H1 (cell line): ENCODE data around the gene PCDHB15. TPM values are rescaled to one million over a fixed set of nuclear protein-coding genes. Genes with fewer than 3 reads are reported as not detected.

Experiments
- CTCF ChIA-PET: fragments of 300-600 bp; sonication (Branson Sonifier 250); formaldehyde crosslinking; loops from one replicate; lab custom pipeline; 2021; ENCODE audit not compliant: partially characterized antibody; lab: Charles Lee
- POLR2A ChIA-PET: fragments of 300-600 bp; sonication (Branson Sonifier 250); formaldehyde crosslinking; loops from one replicate; lab custom pipeline; 2021; ENCODE audit warnings: inconsistent platforms; ENCODE audit not compliant: partially characterized antibody; lab: Charles Lee
- DNase-seq, 2 experiments: peaks; one replicate each; pipeline versions ENCODE4 v3.0.0 to v3.0.0-alpha.2; 2010 to 2022; ENCODE audit warnings: low spot score in 2 of 2, low read depth in 1 of 2, mixed read lengths in 1 of 2
- FAIRE-seq: peaks from 2 replicates; lab custom pipeline; 2011; peaks lifted over from hg19 to GRCh38; lab: Jason Lieb, UNC
- H2AFZ ChIP-seq: 2 replicates; pipeline ENCODE4 v1.8.1; 2012; ENCODE audit warnings: low read length, inconsistent platforms
- H2AK5ac ChIP-seq: 2 replicates; pipeline ENCODE4 v1.6.1; 2013; ENCODE audit warnings: low read depth, low read length
- H2BK120ac ChIP-seq: replicated peaks from 2 replicates; pipeline ENCODE3; 2013; ENCODE audit warnings: low read depth, low read length, inconsistent platforms
- H2BK12ac ChIP-seq: 2 replicates; pipeline ENCODE4 v1.6.1; 2013; ENCODE audit warnings: low read depth, low read length
- H2BK15ac ChIP-seq: 2 replicates; pipeline ENCODE4 v1.6.1; 2013; ENCODE audit warnings: low read length
- H2BK20ac ChIP-seq: 2 replicates; pipeline ENCODE4 v1.6.1; 2013; ENCODE audit warnings: low read length
- H2BK5ac ChIP-seq: 2 replicates; pipeline ENCODE4 v1.6.1; 2013; ENCODE audit warnings: low read depth, low read length
- H3K14ac ChIP-seq: 2 replicates; pipeline ENCODE4 v1.6.1; 2013; ENCODE audit warnings: inconsistent platforms; ENCODE audit not compliant: insufficient read length
- H3K18ac ChIP-seq: 2 replicates; pipeline ENCODE4 v1.6.1; 2013; ENCODE audit warnings: low read length; ENCODE audit errors: extremely low read depth
- H3K23ac ChIP-seq: 2 replicates; pipeline ENCODE4 v1.6.1; 2013; ENCODE audit warnings: inconsistent platforms; ENCODE audit not compliant: insufficient read length
- H3K23me2 ChIP-seq: 2 replicates; pipeline ENCODE4 v1.6.1; 2013; ENCODE audit warnings: low read depth, low read length
- H3K27ac ChIP-seq: 2 replicates; pipeline ENCODE4 v1.6.1; 2011; ENCODE audit warnings: low read depth, low read length, inconsistent platforms
- H3K27me3 ChIP-seq, 4 experiments: replicated peaks in 1 of 4; 1 replicate in 1 of 4; 2 replicates in 3 of 4; pipeline versions ENCODE4 v1.6.1 to v1.8.1; 2011 to 2013; ENCODE audit warnings: low read length in 3 of 4, mild to moderate bottlenecking in 3 of 4, inconsistent platforms in 2 of 4, mixed read lengths in 2 of 4, moderate library complexity in 1 of 4; ENCODE audit not compliant: control insufficient read depth in 3 of 4, insufficient read depth in 3 of 4; ENCODE audit errors: extremely low read depth in 1 of 4
- H3K36me3 ChIP-seq, 4 experiments: 2 replicates each; pipeline versions ENCODE4 v1.6.1 to v1.8.1; 2011 to 2013; ENCODE audit warnings: mild to moderate bottlenecking in 4 of 4, low read length in 3 of 4, moderate library complexity in 2 of 4, control low read depth in 1 of 4, inconsistent platforms in 1 of 4; ENCODE audit not compliant: insufficient read depth in 4 of 4, control insufficient read depth in 2 of 4
- H3K4ac ChIP-seq: replicated peaks from 2 replicates; pipeline ENCODE3; 2013; ENCODE audit warnings: low read length, low read depth, mixed read lengths, inconsistent platforms; ENCODE audit not compliant: insufficient read length
- H3K4me1 ChIP-seq, 4 experiments: replicated peaks in 1 of 4; 1 replicate in 1 of 4; 2 replicates in 3 of 4; pipeline versions ENCODE4 v1.6.1 to v1.8.1; 2011 to 2013; ENCODE audit warnings: low read length in 3 of 4, inconsistent platforms in 2 of 4, mixed read lengths in 1 of 4; ENCODE audit not compliant: insufficient read depth in 4 of 4, control insufficient read depth in 3 of 4
- H3K4me2 ChIP-seq, 2 experiments: 2 replicates each; pipeline versions ENCODE4 v1.6.1 to v1.8.1; 2011 to 2013; ENCODE audit warnings: low read depth in 2 of 2, low read length in 2 of 2, control low read depth in 1 of 2, inconsistent platforms in 1 of 2, mild to moderate bottlenecking in 1 of 2; ENCODE audit not compliant: insufficient read depth in 1 of 2
- H3K4me3 ChIP-seq, 4 experiments: fragments of 200-600, 300-600 bp in 1 of 4; sonication (generic), shearing (Covaris generic), sonication (Bioruptor Twin) in 1 of 4; 2 replicates each; pipeline versions ENCODE4 v1.5.1 to v1.8.1; 2011 to 2016; ENCODE audit warnings: low read length in 4 of 4, low read depth in 3 of 4, control low read depth in 2 of 4, inconsistent platforms in 2 of 4, mild to moderate bottlenecking in 2 of 4, mixed read lengths in 1 of 4, moderate library complexity in 1 of 4; ENCODE audit not compliant: insufficient read depth in 2 of 4; ENCODE audit errors: extremely low read depth in 1 of 4
- H3K56ac ChIP-seq: replicated peaks from 2 replicates; pipeline ENCODE3; 2013; ENCODE audit warnings: low read depth, mild to moderate bottlenecking, mixed read lengths, low read length, inconsistent platforms; ENCODE audit not compliant: insufficient read length
- H3K79me1 ChIP-seq: 2 replicates; pipeline ENCODE4 v1.6.1; 2013; ENCODE audit warnings: low read depth, low read length, control low read depth
- H3K79me2 ChIP-seq, 2 experiments: 2 replicates each; pipeline versions ENCODE4 v1.6.1 to v1.8.1; 2012 to 2013; ENCODE audit warnings: low read length in 2 of 2, mild to moderate bottlenecking in 2 of 2, inconsistent platforms in 1 of 2; ENCODE audit not compliant: insufficient read depth in 2 of 2, control insufficient read depth in 1 of 2
- H3K9ac ChIP-seq, 4 experiments: replicated peaks in 1 of 4; 1 replicate in 1 of 4; 2 replicates in 3 of 4; pipeline versions ENCODE4 v1.6.1 to v1.8.1; 2011 to 2013; ENCODE audit warnings: low read depth in 3 of 4, low read length in 3 of 4, control low read depth in 2 of 4, mild to moderate bottlenecking in 2 of 4, moderate library complexity in 2 of 4, inconsistent platforms in 1 of 4; ENCODE audit errors: extremely low read depth in 1 of 4
- H3K9me3 ChIP-seq, 2 experiments: 2 replicates each; pipeline versions ENCODE4 v1.6.1 to v1.8.1; 2012 to 2013; ENCODE audit warnings: mild to moderate bottlenecking in 2 of 2, moderate library complexity in 2 of 2, control low read depth in 1 of 2, inconsistent platforms in 1 of 2, low read depth in 1 of 2, low read length in 1 of 2, mixed read lengths in 1 of 2; ENCODE audit not compliant: insufficient read depth in 2 of 2
- H4K20me1 ChIP-seq, 2 experiments: replicated peaks in 1 of 2; 2 replicates each; pipeline versions ENCODE3 to v1.8.1; 2011 to 2013; ENCODE audit warnings: inconsistent platforms in 2 of 2, low read length in 2 of 2, mild to moderate bottlenecking in 1 of 2; ENCODE audit not compliant: insufficient read depth in 2 of 2, control insufficient read depth in 1 of 2
- H4K5ac ChIP-seq: 2 replicates; pipeline ENCODE4 v1.6.1; 2013; ENCODE audit warnings: low read length, low read depth, mixed read lengths, inconsistent platforms; ENCODE audit not compliant: insufficient read length
- H4K8ac ChIP-seq: 2 replicates; pipeline ENCODE4 v1.8.0; 2013; ENCODE audit warnings: mild to moderate bottlenecking, moderate library complexity, low read length, inconsistent platforms; ENCODE audit not compliant: insufficient read depth; ENCODE audit errors: extremely low read depth
- H4K91ac ChIP-seq: replicated peaks from 2 replicates; pipeline ENCODE3; 2013; ENCODE audit warnings: low read length, mixed read lengths, inconsistent platforms; ENCODE audit not compliant: insufficient read length
- CBX5 ChIP-seq: fragments of 300-800, 300-1000 bp; sonication (generic); IDR thresholded peaks from 2 replicates; pipeline ENCODE4 v1.7.1; 2016; ENCODE audit warnings: antibody characterized with exemption, low read length, low read depth
- CREB1 ChIP-seq: IDR thresholded peaks from 2 replicates; pipeline ENCODE4 v1.6.1; 2012; ENCODE audit warnings: inconsistent platforms
- JUN ChIP-seq: IDR thresholded peaks from 2 replicates; pipeline ENCODE4 v1.6.1; 2011; ENCODE audit warnings: low read depth, mild to moderate bottlenecking, improper control_type of control experiment, low read length
- TAF7 ChIP-seq: optimal IDR thresholded peaks from 2 replicates; pipeline ENCODE3; 2011; ENCODE audit warnings: low read depth, mild to moderate bottlenecking, inconsistent platforms, low read length, moderate library complexity, borderline replicate concordance
- ZNF274 ChIP-seq: IDR thresholded peaks from 2 replicates; pipeline ENCODE4 v1.7.0; 2012; ENCODE audit warnings: low read length, borderline replicate concordance; ENCODE audit errors: extremely low read depth
- polyA plus RNA-seq, 7 experiments: library from polyadenylated mRNA; depleted of rRNA in 3 of 7; stranded (reverse) in 5 of 7; unstranded in 2 of 7; fragments of >200 nt in 5 of 7; fragments of 200-250 nt in 2 of 7; gene quantifications; 1 replicate in 5 of 7; 2 replicates in 1 of 7; 4 replicates in 1 of 7; pipeline versions ENCODE4 v1.2.1 to v1.2.3, GENCODE V29; 2011 to 2013; ENCODE audit warnings: missing spikeins in 2 of 7, mixed read lengths in 2 of 7
- total RNA-seq: library from RNA; stranded (reverse); fragmentation: NEBNext Ultra II Directional; extraction: Animal tissue kit (Norgen Biotek cat#: 25700); gene quantifications from 2 replicates; pipeline ENCODE4 v1.2.1, GENCODE V29; 2021
- TF ChIP-seq, protein P1 (sequence below): IDR thresholded peaks from 2 replicates; pipeline ENCODE4 v1.6.1; 2012; ENCODE audit warnings: inconsistent platforms

The PCDHB15 gene
- total and polyA plus RNA-seq, 2 of the 8 experiments (the other 6 are each of a cell fraction or from before 2014, with no cell fraction given) = 2.8 to 4.0 TPM

DNA sequence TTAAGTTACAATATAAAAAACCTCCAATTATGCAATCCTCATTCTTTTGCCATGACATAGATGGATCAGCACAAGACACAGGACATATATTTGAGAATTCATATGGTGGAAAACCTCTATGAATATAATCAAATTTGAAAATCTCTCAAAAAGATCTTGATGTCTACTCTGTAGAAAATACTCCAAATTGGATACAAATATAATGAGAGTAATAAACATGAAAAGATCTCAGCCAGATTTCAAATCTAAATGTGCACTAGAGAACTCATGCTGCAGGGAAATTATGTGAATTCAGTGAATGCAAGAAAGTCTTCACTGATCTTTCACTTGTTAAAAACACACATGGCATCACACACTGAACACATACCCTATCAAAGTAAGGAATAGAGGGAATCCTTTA, 13.8 kb downstream of the PCDHB15 start:
- Histone ChIP-seq H3K56ac (no peak overlapping the region), H3K36me3 (no peaks in the 10 kb centered on the region; a peak in 2 of 8 replicates), H3K14ac (no peak overlapping the region), H4K20me1 (no peaks in the 10 kb centered on the region), H3K18ac (no peak overlapping the region), H3K27ac (no peak overlapping the region), H3K23ac (no peak overlapping the region), H3K4ac (no peak overlapping the region), H3K4me1 (no peaks in the 10 kb centered on the region), H2BK120ac (no peak overlapping the region), H2BK15ac (no peak overlapping the region), H2AK5ac (no peak overlapping the region), H2BK12ac (no peak overlapping the region), H4K91ac (no peak overlapping the region), H3K4me2 (no peak overlapping the region), H3K79me1 (no peaks in the 10 kb centered on the region), H3K79me2 (no peaks in the 10 kb centered on the region), H2BK5ac (no peak overlapping the region), H3K9ac (no peak overlapping the region), H4K8ac (no peak overlapping the region), H2AFZ (no peak overlapping the region), H3K23me2 (no peaks in the 10 kb centered on the region), H4K5ac (no peak overlapping the region), H3K4me3 (no peak overlapping the region), H3K27me3 (peaks cover 0 to 2% (median 0%) of the 10 kb centered on the region in 4 experiments; a peak in 1 of 7 replicates), H3K9me3 (peaks cover 55 to 76% of the 10 kb centered on the region in 2 experiments), H2BK20ac (no peak overlapping the region)
- TF ChIP-seq, protein P1, sequence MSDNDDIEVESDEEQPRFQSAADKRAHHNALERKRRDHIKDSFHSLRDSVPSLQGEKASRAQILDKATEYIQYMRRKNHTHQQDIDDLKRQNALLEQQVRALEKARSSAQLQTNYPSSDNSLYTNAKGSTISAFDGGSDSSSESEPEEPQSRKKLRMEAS = no peak
- TF ChIP-seq CBX5 = no peak
- TF ChIP-seq JUN = no peak
- TF ChIP-seq TAF7 = no peak
- TF ChIP-seq CREB1 = no peak
- peak; percentile 96 for TF ChIP-seq ZNF274
- DNase-seq (no peak), FAIRE-seq (no peak)
- ChIA-PET POLR2A (no interaction called here), CTCF (interaction anchor here (1.5 kb wide), 1 partner anchor 84 kb away, joined by 4 read pairs; no protein-coding TSS in a partner anchor)
